HG03575 (cell line): ENCODE results near the gene ASPHD1.
"Not testable (repeated sequence)": the region's sequence is repeated elsewhere in the genome, so short reads cannot be mapped to it uniquely, and the experiment has no call there.

Source experiments
- ATAC-seq: cut with Tn5 transposase; IDR thresholded peaks from one replicate; pipeline ENCODE4 v1.9.1; 2021; ENCODE audit not compliant: unreplicated experiment, insufficient number of reproducible peaks, low FRiP score; ENCODE audit errors: extremely low read depth

Gene ASPHD1

DNA sequence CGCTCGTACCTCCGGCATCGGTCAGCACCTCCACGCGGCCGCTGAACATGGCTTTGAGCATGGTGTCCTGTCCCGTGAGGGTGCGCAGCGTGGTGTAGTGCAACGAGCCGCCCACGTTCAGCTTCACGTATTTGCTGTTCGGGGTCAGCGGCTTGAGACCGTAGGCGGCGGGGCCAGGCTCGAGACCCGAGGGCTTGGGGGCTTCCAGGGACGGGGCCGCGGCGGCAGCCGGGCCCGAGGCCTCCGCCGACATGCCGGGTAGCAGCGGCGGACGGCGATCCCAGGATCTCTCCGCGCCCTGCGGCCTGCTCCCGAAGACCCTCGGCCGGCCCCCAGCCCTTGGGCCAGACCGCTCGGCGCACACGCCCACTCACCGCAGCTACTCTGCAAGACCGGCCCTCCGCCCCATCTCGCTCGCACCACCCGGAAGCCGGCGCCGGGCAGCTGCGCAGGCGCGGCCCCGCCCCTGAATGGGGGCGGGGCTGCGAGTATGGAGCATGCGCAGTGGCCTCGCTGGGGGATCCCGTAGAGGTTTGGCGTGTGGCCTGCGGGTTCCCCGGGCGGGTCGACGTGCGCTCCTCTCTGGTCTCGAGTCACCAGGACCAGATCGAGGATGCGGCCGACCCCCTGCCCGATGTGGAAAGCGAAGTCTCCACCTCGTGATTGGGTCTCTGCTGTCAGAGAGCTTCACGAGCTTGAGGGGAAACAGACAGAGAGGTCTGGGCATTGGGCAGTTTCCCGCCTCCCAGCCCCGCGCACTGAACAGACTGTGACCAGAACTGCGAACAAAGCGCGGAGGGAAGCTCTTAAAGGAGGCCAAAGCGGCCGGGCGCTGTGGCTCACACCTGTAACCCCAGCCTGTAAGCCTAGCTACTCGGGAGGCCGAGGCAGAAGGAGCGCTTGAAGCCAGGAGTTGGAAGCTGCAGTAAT is 25.8 kb downstream of the ASPHD1 start, which contains the start of gene KCTD13:
Gene KCTD13 (minus strand): TSS at position 446 of the 930 bp plus-strand sequence. CDS start 193 bp downstream, at position 253.
- no peak for ATAC-seq

- ATAC-seq = no peak
Measured at GRCh38 chr16:29926711-29927052, 26.4 kb downstream of the ASPHD1 start.

GRCh38 chr16:29927070-29927905 is 27.0 kb downstream of the ASPHD1 start:
- no peak for ATAC-seq

DNA sequence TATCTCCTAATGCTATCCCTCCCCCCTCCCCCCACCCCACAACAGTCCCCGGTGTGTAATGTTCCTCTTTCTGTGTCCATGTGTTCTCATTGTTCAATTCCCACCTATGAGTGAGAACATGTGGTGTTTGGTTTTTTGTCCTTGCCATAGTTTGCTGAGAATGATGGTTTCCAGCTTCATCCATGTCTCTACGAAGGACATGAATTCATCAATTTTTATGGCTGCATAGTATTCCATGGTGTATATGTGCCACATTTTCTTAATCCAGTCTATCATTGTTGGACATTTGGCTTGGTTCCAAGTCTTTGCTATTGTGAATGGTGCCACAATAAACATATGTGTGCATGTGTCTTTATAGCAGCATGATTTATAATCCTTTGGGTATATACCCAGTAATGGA is 31.5 kb downstream of the ASPHD1 start:
- ATAC-seq = not testable (repeated sequence)

GRCh38 chr16:29940656-29941055 is 40.4 kb downstream of the ASPHD1 start:
- ATAC-seq = no peak

- ATAC-seq = no peak
Measured at GRCh38 chr16:29943846-29944799, 43.8 kb downstream of the ASPHD1 start.

GRCh38 chr16:29947897-29948296 is 47.6 kb downstream of the ASPHD1 start:
- no peak for ATAC-seq

DNA sequence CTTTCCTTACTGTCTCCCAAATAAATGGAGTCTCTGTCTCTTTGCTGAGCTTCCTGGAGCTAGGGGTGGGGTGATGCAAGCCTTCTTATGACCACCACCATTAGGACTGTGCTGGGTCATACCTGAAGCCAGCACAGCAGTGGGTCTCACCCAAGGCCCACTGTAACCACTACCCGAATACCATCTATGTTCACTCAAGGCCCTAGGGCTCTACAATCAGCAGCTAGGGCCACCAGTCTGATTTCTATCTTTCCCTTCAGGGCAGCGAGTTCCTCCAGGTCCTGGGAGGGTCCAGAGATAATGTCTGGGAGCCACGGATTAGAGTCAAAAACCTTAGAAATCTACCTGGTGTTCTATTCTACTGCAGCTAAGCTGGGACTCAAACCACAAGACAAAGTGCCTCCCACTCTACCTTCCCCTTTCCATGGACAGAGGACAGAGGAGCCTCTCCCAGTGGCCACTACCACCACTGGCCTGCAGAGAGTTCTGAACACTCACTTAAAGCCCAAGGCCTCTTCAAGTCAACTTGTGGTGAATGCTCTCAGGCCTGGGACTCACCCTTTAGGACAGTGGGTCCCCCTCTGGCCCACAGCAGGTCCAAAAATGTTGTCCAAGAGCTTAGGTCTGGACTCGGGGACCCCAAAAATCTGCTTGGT is 50.6 kb downstream of the ASPHD1 start:
- ATAC-seq = no peak

- ATAC-seq = no peak
Measured at GRCh38 chr16:29951625-29952365, 51.5 kb downstream of the ASPHD1 start.
